Neural progenitor cell (in vitro differentiated cells): ENCODE data around the gene SMIM1. TPM values are rescaled to one million over a fixed set of nuclear protein-coding genes. Genes with fewer than 3 reads are reported as not detected.

Source experiments
- DNase-seq: peaks from one replicate; pipeline ENCODE4 v3.0.0-alpha.2; 2016; ENCODE audit warnings: low spot score
- H2AFZ ChIP-seq: fragments of 200-600 bp; sonication (generic); replicated peaks from 2 replicates; pipeline ENCODE4 v1.6.1; 2016; ENCODE audit warnings: antibody characterized with exemption
- H3F3A ChIP-seq: fragments of 200-600 bp; sonication (generic); 2 replicates; pipeline ENCODE4 v1.6.1; 2016; ENCODE audit warnings: antibody characterized with exemption, low read depth
- H3K27ac ChIP-seq: fragments of 200-600 bp; sonication (generic); 2 replicates; pipeline ENCODE4 v1.5.1; 2016; ENCODE audit warnings: mild to moderate bottlenecking
- H3K27me3 ChIP-seq: fragments of 200-600 bp; sonication (generic); 2 replicates; pipeline ENCODE4 v1.6.1; 2016; ENCODE audit warnings: mild to moderate bottlenecking, moderate library complexity
- H3K36me3 ChIP-seq: fragments of 200-600 bp; sonication (generic); 2 replicates; pipeline ENCODE4 v1.5.1; 2016
- H3K4me1 ChIP-seq: fragments of 200-600 bp; sonication (generic); 2 replicates; pipeline ENCODE4 v1.6.1; 2016; ENCODE audit warnings: mixed run types
- H3K4me2 ChIP-seq: fragments of 200-600 bp; sonication (generic); 2 replicates; pipeline ENCODE4 v1.6.1; 2016
- H3K4me3 ChIP-seq: fragments of 200-600 bp; sonication (generic); 2 replicates; pipeline ENCODE4 v1.5.1; 2016
- H3K79me2 ChIP-seq: fragments of 200-600 bp; sonication (generic); 2 replicates; pipeline ENCODE4 v1.6.1; 2016; ENCODE audit warnings: low read depth
- H3K9ac ChIP-seq: fragments of 200-600 bp; sonication (generic); 2 replicates; pipeline ENCODE4 v1.6.1; 2016
- H3K9me3 ChIP-seq: fragments of 200-600 bp; sonication (generic); 2 replicates; pipeline ENCODE4 v1.5.1; 2016; ENCODE audit warnings: low read depth
- H4K20me1 ChIP-seq: fragments of 200-600 bp; sonication (generic); 2 replicates; pipeline ENCODE4 v1.6.1; 2016; ENCODE audit warnings: low read depth
- H3K27ac Mint-ChIP-seq: 3 replicates; pipeline ENCODE4 v1.8.0; 2021; ENCODE audit warnings: mixed read lengths
- H3K27me3 Mint-ChIP-seq: 2 replicates; pipeline ENCODE4 v1.8.0; 2022; ENCODE audit warnings: low read depth, mild to moderate bottlenecking, inconsistent platforms, moderate library complexity, mixed read lengths; ENCODE audit not compliant: insufficient read depth
- H3K36me3 Mint-ChIP-seq: 3 replicates; pipeline ENCODE4 v1.8.0; 2021; ENCODE audit warnings: mixed read lengths
- H3K4me1 Mint-ChIP-seq: 3 replicates; pipeline ENCODE4 v1.8.0; 2021; ENCODE audit warnings: mixed read lengths
- H3K4me3 Mint-ChIP-seq: 3 replicates; pipeline ENCODE4 v1.8.0; 2021; ENCODE audit warnings: mild to moderate bottlenecking, moderate library complexity, mixed read lengths
- H3K9me3 Mint-ChIP-seq: 3 replicates; pipeline ENCODE4 v1.8.0; 2020; ENCODE audit warnings: mixed read lengths
- EZH2 ChIP-seq: fragments of 200-600 bp; sonication (generic); IDR thresholded peaks from 2 replicates; pipeline ENCODE4 v1.6.1; 2017; ENCODE audit warnings: antibody characterized with exemption, mild to moderate bottlenecking, moderate library complexity
- EZH2phosphoT487 ChIP-seq: fragments of 200-600 bp; sonication (generic); IDR thresholded peaks from 2 replicates; pipeline ENCODE4 v1.6.1; 2017; ENCODE audit warnings: antibody characterized with exemption
- total RNA-seq: library from RNA; depleted of rRNA; stranded (reverse); fragments of >200 nt; gene quantifications from 2 replicates; pipeline ENCODE4 v1.2.3, GENCODE V29; 2015; ENCODE audit warnings: low replicate concordance
- TF ChIP-seq, protein P1 (sequence below): fragments of 200-600 bp; sonication (generic); IDR thresholded peaks from 2 replicates; pipeline ENCODE4 v1.5.1; 2017; ENCODE audit warnings: antibody characterized with exemption, mild to moderate bottlenecking

Gene SMIM1
- total RNA-seq, 1 donor from 2014 or later = not detected

DNA sequence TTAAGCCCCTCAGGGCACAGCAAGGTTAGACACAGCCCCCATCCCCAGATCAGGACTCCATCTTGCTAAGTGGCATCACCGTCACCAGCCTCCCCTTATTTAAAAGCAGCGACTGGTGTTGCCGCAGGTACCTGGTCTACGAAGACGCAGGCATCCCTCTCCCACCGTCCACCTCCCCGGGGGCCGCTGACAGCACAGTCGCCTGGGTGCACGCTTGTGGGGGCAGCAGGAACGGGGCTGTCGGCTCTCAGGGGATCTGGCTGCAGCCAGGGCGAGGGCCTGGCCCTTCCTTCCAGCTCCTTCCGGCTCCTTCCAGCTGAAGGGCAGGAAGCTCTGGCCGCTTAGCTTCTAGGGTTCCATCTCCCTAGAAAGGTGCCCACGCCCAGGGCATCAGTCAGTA is 37.9 kb upstream of the SMIM1 start:
- H3K36me3 Mint-ChIP-seq = peaks cover 7% of the 10 kb centered on the region
- H3K4me1 ChIP-seq = peaks cover 10% of the 10 kb centered on the region
- H4K20me1 ChIP-seq = peaks cover 4% of the 10 kb centered on the region
- peaks cover 9% of the 10 kb centered on the region for H3K4me1 Mint-ChIP-seq
- no peaks in the 10 kb centered on the region for H3K27me3 ChIP-seq
- H3K4me2 ChIP-seq = no peak overlapping the region
- H2AFZ ChIP-seq = no peak overlapping the region
- no peaks in the 10 kb centered on the region for H3K79me2 ChIP-seq
- no peak overlapping the region for H3K9ac ChIP-seq
- no peak overlapping the region for H3K27ac ChIP-seq
- DNase-seq = no peak
- no peaks in the 10 kb centered on the region for H3K36me3 ChIP-seq
- peaks cover 2% of the 10 kb centered on the region for H3K27me3 Mint-ChIP-seq
- H3K4me3 ChIP-seq = no peak overlapping the region
- no peak overlapping the region for H3K27ac Mint-ChIP-seq
- no peaks in the 10 kb centered on the region for H3F3A ChIP-seq
- no peak overlapping the region for H3K4me3 Mint-ChIP-seq
- no peaks in the 10 kb centered on the region for H3K9me3 ChIP-seq
- no peaks in the 10 kb centered on the region for H3K9me3 Mint-ChIP-seq
- TF ChIP-seq EZH2phosphoT487 (no peak), EZH2 (no peak)
- TF ChIP-seq, protein P1, sequence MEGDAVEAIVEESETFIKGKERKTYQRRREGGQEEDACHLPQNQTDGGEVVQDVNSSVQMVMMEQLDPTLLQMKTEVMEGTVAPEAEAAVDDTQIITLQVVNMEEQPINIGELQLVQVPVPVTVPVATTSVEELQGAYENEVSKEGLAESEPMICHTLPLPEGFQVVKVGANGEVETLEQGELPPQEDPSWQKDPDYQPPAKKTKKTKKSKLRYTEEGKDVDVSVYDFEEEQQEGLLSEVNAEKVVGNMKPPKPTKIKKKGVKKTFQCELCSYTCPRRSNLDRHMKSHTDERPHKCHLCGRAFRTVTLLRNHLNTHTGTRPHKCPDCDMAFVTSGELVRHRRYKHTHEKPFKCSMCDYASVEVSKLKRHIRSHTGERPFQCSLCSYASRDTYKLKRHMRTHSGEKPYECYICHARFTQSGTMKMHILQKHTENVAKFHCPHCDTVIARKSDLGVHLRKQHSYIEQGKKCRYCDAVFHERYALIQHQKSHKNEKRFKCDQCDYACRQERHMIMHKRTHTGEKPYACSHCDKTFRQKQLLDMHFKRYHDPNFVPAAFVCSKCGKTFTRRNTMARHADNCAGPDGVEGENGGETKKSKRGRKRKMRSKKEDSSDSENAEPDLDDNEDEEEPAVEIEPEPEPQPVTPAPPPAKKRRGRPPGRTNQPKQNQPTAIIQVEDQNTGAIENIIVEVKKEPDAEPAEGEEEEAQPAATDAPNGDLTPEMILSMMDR = no peak

DNA sequence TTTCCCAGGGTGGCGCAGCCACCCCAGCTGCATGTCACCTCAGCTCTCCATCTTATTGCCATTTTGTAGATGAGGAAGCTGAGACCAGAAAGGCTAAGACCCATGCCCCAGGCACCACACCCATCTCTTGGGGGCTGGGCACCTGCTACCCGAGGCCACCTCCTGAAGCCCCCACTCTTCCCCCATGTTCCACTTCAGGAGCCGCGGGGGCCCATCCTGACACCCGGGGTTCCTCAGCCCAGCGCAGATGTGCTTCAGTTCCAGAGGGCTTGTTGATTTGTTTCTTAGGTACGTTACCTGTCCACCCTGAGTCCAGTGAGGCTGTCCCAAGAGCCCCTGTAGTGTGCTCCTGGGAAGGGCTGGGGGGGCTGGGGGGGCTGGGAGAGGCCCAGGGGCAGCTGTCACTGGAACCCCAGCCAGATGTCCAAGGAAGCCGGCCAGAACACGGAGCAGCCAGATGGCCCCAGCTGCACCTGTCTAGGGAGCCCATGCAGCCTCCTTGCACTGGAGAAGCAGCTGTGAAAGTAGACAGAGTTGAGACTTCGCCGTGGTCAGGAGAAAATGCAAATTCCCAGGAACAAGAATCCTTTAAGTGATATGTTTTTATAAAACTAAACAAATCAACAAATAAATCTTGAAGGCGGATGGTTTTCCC is 37.4 kb upstream of the SMIM1 start:
- peaks cover 4% of the 10 kb centered on the region for H4K20me1 ChIP-seq
- Mint-ChIP-seq H3K9me3 (no peaks in the 10 kb centered on the region), H3K27ac (no peak overlapping the region), H3K4me3 (no peak overlapping the region), H3K27me3 (peaks cover 2% of the 10 kb centered on the region), H3K36me3 (peaks cover 7% of the 10 kb centered on the region), H3K4me1 (peaks cover 9% of the 10 kb centered on the region)
- no peak overlapping the region for H2AFZ ChIP-seq
- H3K4me2 ChIP-seq = no peak overlapping the region
- H3K79me2 ChIP-seq = no peaks in the 10 kb centered on the region
- peaks cover 10% of the 10 kb centered on the region for H3K4me1 ChIP-seq
- H3K4me3 ChIP-seq = no peak overlapping the region
- H3K9ac ChIP-seq = no peak overlapping the region
- no peaks in the 10 kb centered on the region for H3F3A ChIP-seq
- H3K27ac ChIP-seq = no peak overlapping the region
- no peaks in the 10 kb centered on the region for H3K36me3 ChIP-seq
- no peaks in the 10 kb centered on the region for H3K9me3 ChIP-seq
- no peaks in the 10 kb centered on the region for H3K27me3 ChIP-seq
- no peak for DNase-seq
- TF ChIP-seq, protein P1 = no peak
- TF ChIP-seq EZH2 (no peak), EZH2phosphoT487 (no peak)

DNA sequence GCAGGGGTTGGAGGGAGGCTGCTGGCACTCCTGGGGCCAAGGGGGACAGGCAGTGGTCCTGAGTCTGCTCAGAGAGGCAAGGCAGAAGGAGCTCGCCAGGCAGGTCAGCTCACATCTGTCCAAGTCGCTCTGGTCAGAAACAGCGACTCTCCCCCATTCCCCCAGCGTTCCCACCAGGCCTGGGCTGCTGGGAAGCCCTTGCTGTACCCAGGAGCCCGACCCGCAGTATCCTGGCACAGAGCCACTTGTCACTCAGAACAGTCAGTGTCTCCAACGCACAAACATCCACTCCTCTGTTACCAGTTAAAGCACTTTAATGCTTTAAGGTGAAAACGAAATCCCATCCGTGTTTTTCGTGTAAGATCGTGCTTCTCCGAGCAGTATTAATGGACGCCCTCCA is 36.9 kb upstream of the SMIM1 start:
- H3K4me2 ChIP-seq = no peak overlapping the region
- no peak overlapping the region for H3K4me3 Mint-ChIP-seq
- DNase-seq = no peak
- H2AFZ ChIP-seq = no peak overlapping the region
- peaks cover 9% of the 10 kb centered on the region for H3K4me1 Mint-ChIP-seq
- no peaks in the 10 kb centered on the region for H3K9me3 ChIP-seq
- H3K9me3 Mint-ChIP-seq = no peaks in the 10 kb centered on the region
- no peaks in the 10 kb centered on the region for H3K27me3 ChIP-seq
- H3K27ac ChIP-seq = no peak overlapping the region
- H3K27ac Mint-ChIP-seq = no peak overlapping the region
- H3K79me2 ChIP-seq = no peaks in the 10 kb centered on the region
- TF ChIP-seq, protein P1 = no peak
- no peak for TF ChIP-seq EZH2
- TF ChIP-seq EZH2phosphoT487 = no peak
- peaks cover 6% of the 10 kb centered on the region for H4K20me1 ChIP-seq
- no peaks in the 10 kb centered on the region for H3K36me3 ChIP-seq
- H3K36me3 Mint-ChIP-seq = peaks cover 7% of the 10 kb centered on the region
- no peak overlapping the region for H3K9ac ChIP-seq
- peaks cover 10% of the 10 kb centered on the region for H3K4me1 ChIP-seq
- H3K4me3 ChIP-seq = no peak overlapping the region
- H3F3A ChIP-seq = no peaks in the 10 kb centered on the region
- peaks cover 2% of the 10 kb centered on the region for H3K27me3 Mint-ChIP-seq
